Heart right ventricle (tissue), 16 donors: ENCODE data around the gene POU6F2. TPM values are rescaled to one million over a fixed set of nuclear protein-coding genes. Genes with fewer than 3 reads are reported as not detected.

Source experiments
- ATAC-seq, 8 donors: fragments of 200-7000 bp; cut with Tn5 transposase; one replicate each; pipeline ENCODE4 v1.9.1; 2020; ENCODE audit warnings: mild to moderate bottlenecking in 8 of 8, moderate library complexity in 8 of 8, moderate number of reproducible peaks in 1 of 8
- DNase-seq, 2 donors: peaks; one replicate each; pipeline ENCODE4 v3.0.0-alpha.2; 2020
- H3K27ac ChIP-seq, 10 donors: fragments of 200-600 bp; sonication (generic) in 2 of 10; one replicate each; pipeline versions ENCODE4 v1.5.0 to v1.8.0; 2020 to 2022; ENCODE audit warnings: mild to moderate bottlenecking in 3 of 10
- H3K27me3 ChIP-seq, 7 donors: fragments of 200-600 bp; one replicate each; pipeline ENCODE4 v1.8.0; 2021 to 2022; ENCODE audit warnings: mild to moderate bottlenecking in 2 of 7
- H3K36me3 ChIP-seq, 9 donors: fragments of 200-600 bp; sonication (generic) in 1 of 9; one replicate each; pipeline versions ENCODE4 v1.5.0 to v1.8.0; 2020 to 2022; ENCODE audit warnings: mild to moderate bottlenecking in 2 of 9
- H3K4me1 ChIP-seq, 9 donors: fragments of 200-600 bp; sonication (generic) in 1 of 9; one replicate each; pipeline versions ENCODE4 v1.5.0 to v1.8.0; 2020 to 2022; ENCODE audit warnings: mild to moderate bottlenecking in 4 of 9
- H3K4me3 ChIP-seq, 10 donors: fragments of 200-600 bp; sonication (generic) in 2 of 10; one replicate each; pipeline versions ENCODE4 v1.5.0 to v1.8.0; 2020 to 2022; ENCODE audit warnings: mild to moderate bottlenecking in 7 of 10, moderate library complexity in 2 of 10
- H3K9me3 ChIP-seq, 11 donors: fragments of 200-600 bp in 10 of 11; sonication (generic) in 2 of 11; one replicate each; pipeline versions ENCODE4 v1.5.0 to v1.8.0; 2013 to 2022; ENCODE audit warnings: mild to moderate bottlenecking in 2 of 11, control low read depth in 1 of 11, moderate library complexity in 1 of 11
- CTCF ChIP-seq, 9 donors: fragments of 200-600 bp; sonication (generic) in 2 of 9; IDR thresholded peaks; one replicate each; pipeline versions ENCODE4 v1.5.0 to v1.8.0; 2021 to 2022; ENCODE audit warnings: antibody characterized with exemption in 9 of 9, mild to moderate bottlenecking in 5 of 9, moderate library complexity in 1 of 9
- WGBS, 2 donors: extraction: QIAGEN DNeasy Blood & Tissue Kit; methylation state at CpG; one replicate each; pipeline ENCODE4 v1.1.7; 2013; ENCODE audit warnings: inconsistent platforms in 1 of 2; 5-methylcytosine and 5-hydroxymethylcytosine counted together
- intact Hi-C, 10 donors: fragments of 100-400 bp; cut with DNase I; formaldehyde crosslinking; loops; one replicate each; pipeline versions ENCODE4 v1.11.1 to v1.14.2; 2022
- polyA plus RNA-seq, 2 donors: library from polyadenylated mRNA; stranded (reverse); fragments of 200-250 nt; gene quantifications; one replicate each; pipeline ENCODE4 v1.2.3, GENCODE V29; 2013
- total RNA-seq, 10 donors: library from RNA; stranded (reverse); fragmentation: NEBNext Ultra II Directional in 3 of 10; extraction: Animal tissue kit (Norgen Biotek cat#: 25700) in 3 of 10; gene quantifications; one replicate each; pipeline versions ENCODE4 v1.2.1 to v1.2.4, GENCODE V29; 2021 to 2023
- donor health status: Arrhythmogenic right ventricular cardiomyopathy.
- donor health status: ischemic (EF 13 %, LVEDD 7.1; RV severe dilation, severe dysfunction).
- donor health status: healthy with polysubstance abuse.
- donor health status: DM: no; HTN: yes; CAD: no.
- donor health status: DM: no; HTN: no; CAD: no.
- donor health status: ischemic (EF 25% LVEDD 6.9; RV normal size, moderate dysfunction).
- donor health status: ischemic (EF 25% LVEDD 5.7; RV mildly dilated, moderate dysfunction).
- donor health status: healthy.
- donor health status: DM: yes; HTN: yes; CAD: no.
- donor health status: Ischemic cardiomyopathy.
- donor health status: ischemic (EF 35%, LVEDD 5.7; RV mildly dilated, moderate dysfunction).
- donor health status: nonischemic (EF 11% LVEDD 7.7; RV severe dilation, severe dysfunction).
- donor health status: DM: yes; HTN: yes; CAD: no.
- donor health status: PGD.
- donor health status: ischemic (EF 29% LVEDD 5.4; RV normal size, mild dysfunction).
- donor health status: nonischemic (EF 23%, LVEDD 6.1; RV moderate dilation, normal function).

Gene POU6F2
- total and polyA plus RNA-seq, 12 donors, result under 0.01 to 0.83 (median 0.34) TPM

DNA sequence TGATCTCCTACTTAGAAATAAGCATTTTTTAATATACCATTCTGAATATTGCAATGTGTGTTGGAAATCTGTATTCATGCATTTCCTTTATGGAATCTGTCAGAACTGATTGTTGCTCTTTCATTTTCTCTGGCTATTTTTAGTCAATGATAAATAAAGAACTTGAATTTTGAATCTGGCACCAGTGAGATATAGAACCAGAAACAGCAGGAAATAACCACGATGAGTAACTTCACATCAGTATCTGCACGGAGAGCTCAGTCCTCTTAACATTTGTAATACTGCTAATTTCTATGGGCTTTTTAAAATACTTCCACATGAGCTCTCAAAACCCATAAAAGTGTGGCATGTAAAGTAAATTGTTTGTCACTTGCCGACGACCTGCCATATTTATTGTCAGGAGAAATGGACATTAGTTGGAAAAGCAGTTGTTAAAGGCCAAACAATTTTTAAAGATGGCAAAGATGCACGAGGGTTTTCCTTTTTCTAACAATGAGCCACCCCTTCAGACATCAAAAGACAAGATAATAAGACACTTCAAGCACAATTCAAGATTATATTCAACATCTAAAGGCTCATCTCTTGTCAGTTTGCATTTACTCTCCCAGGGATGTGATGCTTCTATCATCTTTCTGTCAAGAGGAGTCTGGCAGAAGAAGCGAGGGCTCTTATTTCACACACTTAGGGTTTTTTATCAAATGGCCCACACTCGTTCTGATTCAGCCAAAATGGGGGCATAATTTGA is 118.3 kb downstream of the POU6F2 start:
- Histone ChIP-seq H3K9me3 (no peaks in the 10 kb centered on the region), H3K4me1 (no peaks in the 10 kb centered on the region), H3K27me3 (peaks cover 0 to 6% (median 0%) of the 10 kb centered on the region in 7 donors), H3K4me3 (no peak overlapping the region), H3K36me3 (no peaks in the 10 kb centered on the region), H3K27ac (peak overlapping the region in 1 of 10 donors; percentile 10)
- no peak for TF ChIP-seq CTCF (IDR thresholded peaks at IDR 0.05)
- intact Hi-C loops, result no loop called here
- WGBS, 2 donors, result 51 to 53% methylated on average over 7 of the region's 7 CpGs
- no peak for DNase-seq
- ATAC-seq, result no peak

GRCh38 chr7:39098506-39098905 is 120.8 kb downstream of the POU6F2 start:
- Histone ChIP-seq H3K4me3 (no peak overlapping the region), H3K27me3 (peaks cover 0 to 6% (median 0%) of the 10 kb centered on the region in 7 donors), H3K4me1 (no peaks in the 10 kb centered on the region), H3K36me3 (no peaks in the 10 kb centered on the region), H3K27ac (no peak overlapping the region), H3K9me3 (no peaks in the 10 kb centered on the region)
- intact Hi-C loops, result no loop called here
- TF ChIP-seq CTCF (IDR thresholded peaks at IDR 0.05), result no peak
- 82 to 86% methylated on average over 3 of the region's 3 CpGs for WGBS, 2 donors
- no peak for ATAC-seq
- DNase-seq, result no peak

DNA sequence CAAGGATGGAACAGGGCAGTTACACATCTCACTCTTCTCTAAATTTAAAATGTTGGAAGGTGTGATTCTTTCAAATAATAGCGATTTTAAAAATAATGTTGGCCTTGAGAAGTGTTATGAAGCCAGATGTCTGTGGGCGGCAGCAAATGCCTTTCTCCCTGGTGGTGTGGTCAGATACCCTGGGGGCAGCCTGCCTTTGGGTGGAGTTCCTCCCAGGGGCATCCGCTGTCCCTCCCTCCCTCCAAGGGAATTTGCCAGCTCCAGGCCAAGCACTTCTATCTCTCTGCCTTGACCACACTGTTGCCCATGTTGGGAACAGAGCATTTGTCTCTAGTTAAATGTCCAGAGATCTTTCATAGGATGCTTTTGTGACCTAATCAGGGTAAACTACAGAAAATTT is 121.4 kb downstream of the POU6F2 start:
- no peak for DNase-seq
- H3K36me3 ChIP-seq, result no peaks in the 10 kb centered on the region
- no peaks in the 10 kb centered on the region for H3K4me1 ChIP-seq
- no peak overlapping the region for H3K27ac ChIP-seq
- H3K27me3 ChIP-seq, result peaks cover 0 to 5% (median 0%) of the 10 kb centered on the region in 7 donors
- WGBS, 2 donors, result 84% methylated on average over 3 of the region's 3 CpGs
- no peak for TF ChIP-seq CTCF (IDR thresholded peaks at IDR 0.05)
- H3K9me3 ChIP-seq, result no peaks in the 10 kb centered on the region
- ATAC-seq, result no peak
- intact Hi-C loops, result no loop called here
- no peak overlapping the region for H3K4me3 ChIP-seq

GRCh38 chr7:39100270-39100669 is 122.6 kb downstream of the POU6F2 start:
- no peak for ATAC-seq
- no peak overlapping the region for H3K27ac ChIP-seq
- DNase-seq, result no peak
- H3K9me3 ChIP-seq, result no peaks in the 10 kb centered on the region
- no peak overlapping the region for H3K4me3 ChIP-seq
- peaks cover 0 to 7% (median 0%) of the 10 kb centered on the region in 7 donors for H3K27me3 ChIP-seq
- intact Hi-C loops, result no loop called here
- no peaks in the 10 kb centered on the region for H3K36me3 ChIP-seq
- TF ChIP-seq CTCF (IDR thresholded peaks at IDR 0.05), result no peak
- WGBS, 2 donors, result 94 to 98% methylated on average over 2 of the region's 2 CpGs
- H3K4me1 ChIP-seq, result no peaks in the 10 kb centered on the region
